ENCODE measurements around the gene MAD1L1.
"Not testable (repeated sequence)": the region's sequence is repeated elsewhere in the genome, so short reads cannot be mapped to it uniquely, and the experiment has no call there.

The MAD1L1 gene

DNA sequence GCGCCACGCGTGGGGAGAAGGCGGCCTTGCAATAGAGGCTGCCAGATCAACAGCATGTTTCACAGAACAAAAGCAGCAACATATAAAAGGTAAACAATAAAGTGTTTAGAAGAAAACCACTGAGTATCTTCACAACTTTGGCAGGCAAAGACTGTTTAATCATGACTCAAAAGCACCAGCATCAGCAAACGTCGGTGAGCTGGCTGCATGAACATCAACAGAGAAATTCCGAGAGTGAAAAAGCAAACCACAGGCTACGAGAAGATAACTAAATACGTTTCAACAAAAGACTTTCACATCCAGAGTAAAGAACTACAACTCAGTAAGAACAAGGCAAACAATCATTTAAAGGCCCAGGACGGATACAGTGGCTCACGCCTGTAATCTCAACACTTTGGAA lies 172.0 kb downstream of the MAD1L1 start:
- TF ChIP-seq, protein P1, sequence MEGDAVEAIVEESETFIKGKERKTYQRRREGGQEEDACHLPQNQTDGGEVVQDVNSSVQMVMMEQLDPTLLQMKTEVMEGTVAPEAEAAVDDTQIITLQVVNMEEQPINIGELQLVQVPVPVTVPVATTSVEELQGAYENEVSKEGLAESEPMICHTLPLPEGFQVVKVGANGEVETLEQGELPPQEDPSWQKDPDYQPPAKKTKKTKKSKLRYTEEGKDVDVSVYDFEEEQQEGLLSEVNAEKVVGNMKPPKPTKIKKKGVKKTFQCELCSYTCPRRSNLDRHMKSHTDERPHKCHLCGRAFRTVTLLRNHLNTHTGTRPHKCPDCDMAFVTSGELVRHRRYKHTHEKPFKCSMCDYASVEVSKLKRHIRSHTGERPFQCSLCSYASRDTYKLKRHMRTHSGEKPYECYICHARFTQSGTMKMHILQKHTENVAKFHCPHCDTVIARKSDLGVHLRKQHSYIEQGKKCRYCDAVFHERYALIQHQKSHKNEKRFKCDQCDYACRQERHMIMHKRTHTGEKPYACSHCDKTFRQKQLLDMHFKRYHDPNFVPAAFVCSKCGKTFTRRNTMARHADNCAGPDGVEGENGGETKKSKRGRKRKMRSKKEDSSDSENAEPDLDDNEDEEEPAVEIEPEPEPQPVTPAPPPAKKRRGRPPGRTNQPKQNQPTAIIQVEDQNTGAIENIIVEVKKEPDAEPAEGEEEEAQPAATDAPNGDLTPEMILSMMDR (conservative IDR thresholded peaks at IDR 0.05; ENCODE audit: low read depth) = no peak
- POLR2A ChIA-PET (ENCODE audit: low non-redundant PET) = no interaction called here

DNA sequence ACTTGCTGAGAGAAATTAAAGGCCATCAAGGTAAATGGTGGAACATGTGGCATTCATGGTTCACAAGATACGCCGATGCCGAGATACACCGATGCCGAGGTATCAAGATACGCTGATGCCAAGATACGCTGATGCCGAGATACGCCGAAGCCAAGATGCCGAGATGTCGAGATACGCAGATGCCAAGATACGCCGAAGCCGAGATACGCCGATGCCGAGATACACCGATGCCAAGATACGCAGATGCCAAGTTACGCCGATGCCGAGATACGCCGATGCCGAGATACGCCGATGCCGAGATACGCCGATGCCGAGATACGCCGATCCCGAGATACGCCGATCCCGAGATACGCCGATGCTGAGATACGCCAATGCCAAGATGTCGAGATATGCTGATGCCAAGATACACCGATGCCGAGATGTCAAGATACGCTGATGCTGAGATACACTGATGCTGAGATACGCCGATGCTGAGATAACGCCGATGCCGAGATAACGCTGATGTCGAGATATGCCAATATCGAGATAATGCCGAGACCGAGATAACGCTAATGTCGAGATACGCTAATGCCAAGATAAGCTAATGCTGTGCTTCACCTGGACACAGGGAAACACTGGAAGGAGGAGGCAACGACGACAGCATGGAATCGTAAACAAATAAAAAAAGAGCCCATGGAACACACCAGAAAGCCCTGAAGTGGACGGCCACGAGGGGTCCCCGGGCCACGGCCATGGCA lies 172.6 kb downstream of the MAD1L1 start:
- TF ChIP-seq, protein P1 (conservative IDR thresholded peaks at IDR 0.05; ENCODE audit: low read depth) = no peak

More for the DNA sequence above, 172.0 kb downstream of the MAD1L1 start:
- CTCF ChIA-PET = no interaction called here
- DNase-seq (ENCODE audit: low spot score) = no peak
- no peak overlapping the region for H3K27ac ChIP-seq

DNA sequence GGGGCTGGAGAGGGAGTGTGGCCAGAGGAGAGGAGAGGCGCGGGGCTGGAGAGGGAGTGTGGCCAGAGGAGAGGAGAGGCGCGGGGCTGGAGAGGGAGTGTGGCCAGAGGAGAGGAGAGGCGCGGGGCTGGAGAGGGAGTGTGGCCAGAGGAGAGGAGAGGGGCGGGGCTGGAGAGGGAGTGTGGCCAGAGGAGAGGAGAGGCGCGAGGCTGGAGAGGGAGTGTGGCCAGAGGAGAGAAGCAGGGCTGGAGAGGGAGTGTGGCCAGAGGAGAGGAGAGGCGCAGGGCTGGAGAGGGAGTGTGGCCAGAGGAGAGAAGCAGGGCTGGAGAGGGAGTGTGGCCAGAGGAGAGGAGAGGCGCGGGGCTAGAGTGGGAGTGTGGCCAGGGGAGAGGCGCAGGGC lies 174.5 kb downstream of the MAD1L1 start:
- CTCF ChIA-PET; H3K27ac ChIP-seq; DNase-seq (ENCODE audit: low spot score); POLR2A ChIA-PET (ENCODE audit: low non-redundant PET): not testable (repeated sequence)

More for the DNA sequence above, 172.6 kb downstream of the MAD1L1 start:
- ChIA-PET CTCF (no interaction called here), POLR2A (ENCODE audit: low non-redundant PET) (no interaction called here)
- DNase-seq (ENCODE audit: low spot score) = no peak
- no peak overlapping the region for H3K27ac ChIP-seq

DNA sequence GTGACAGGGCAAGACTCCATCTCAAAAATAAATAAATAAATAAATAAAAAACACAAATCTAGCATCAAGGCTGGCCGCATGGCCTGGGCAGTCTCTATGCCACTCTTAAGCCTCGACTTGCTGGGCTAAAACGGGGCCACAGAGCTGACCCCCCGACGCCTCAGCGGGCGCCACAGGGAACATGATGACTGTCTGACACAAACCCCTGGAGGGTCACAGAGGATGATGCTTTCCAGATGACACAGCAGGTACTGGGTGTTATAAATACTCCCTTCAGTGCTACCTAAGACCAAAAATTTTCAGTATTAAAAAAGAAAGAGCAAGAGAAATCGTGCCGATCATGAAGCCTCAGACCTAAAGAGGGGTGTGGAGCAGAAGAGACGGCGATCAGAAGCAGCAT lies 176.8 kb downstream of the MAD1L1 start:
- ChIA-PET POLR2A (ENCODE audit: low non-redundant PET) (no interaction called here), CTCF (interaction anchor here (0.6 kb wide), 2 partner anchors 217 to 243 kb away, joined by 3 read pairs; no protein-coding TSS in a partner anchor)
- TF ChIP-seq, protein P1 (conservative IDR thresholded peaks at IDR 0.05; ENCODE audit: low read depth) = no peak
- no peak for DNase-seq (ENCODE audit: low spot score)
- no peak overlapping the region for H3K27ac ChIP-seq

DNA sequence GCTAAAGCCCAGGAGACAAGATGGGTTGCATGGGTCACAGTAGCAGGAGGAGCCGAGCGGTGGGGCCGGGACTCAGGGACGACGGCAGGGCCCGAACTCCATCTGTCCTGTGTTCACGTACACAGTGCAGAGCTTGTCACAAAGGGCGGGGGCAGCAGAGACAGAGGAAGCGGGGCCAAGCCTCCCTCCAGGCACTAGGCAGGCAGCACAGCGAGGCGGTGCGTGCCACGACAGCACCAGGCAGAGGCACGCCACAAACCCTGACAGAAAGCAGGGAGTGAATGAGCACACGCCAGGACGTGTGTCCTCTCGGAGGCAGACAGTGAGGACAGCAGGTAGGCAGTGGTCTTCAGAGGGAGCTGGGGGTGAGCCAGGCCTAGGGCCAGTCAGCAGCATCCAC lies 177.8 kb downstream of the MAD1L1 start:
- H3K27ac ChIP-seq = no peak overlapping the region
- ChIA-PET POLR2A (ENCODE audit: low non-redundant PET) (no interaction called here), CTCF (interaction anchor here (0.5 kb wide), 1 partner anchor 418 kb away, joined by 3 read pairs; no protein-coding TSS in a partner anchor)

DNA sequence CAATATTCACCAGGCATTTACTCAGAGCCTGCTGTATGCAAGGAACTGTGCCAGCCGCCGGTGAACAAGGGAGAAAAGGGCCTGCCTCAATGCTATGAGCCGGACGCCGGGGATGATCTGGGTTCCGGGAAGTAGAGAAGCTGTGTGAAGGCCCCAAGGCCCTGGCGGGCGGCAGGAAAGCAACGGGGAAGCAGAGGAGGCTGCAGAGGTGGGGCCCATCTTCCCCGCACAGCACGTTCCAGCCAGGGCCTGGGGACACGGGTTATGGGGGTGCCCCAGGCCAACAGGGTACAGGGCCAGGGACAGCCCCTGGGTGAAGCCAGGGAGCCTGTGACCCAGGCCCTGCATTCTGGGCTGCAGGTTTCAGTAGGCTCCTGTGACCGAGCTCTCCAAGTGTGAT lies 179.3 kb downstream of the MAD1L1 start:
- ChIA-PET CTCF (no interaction called here), POLR2A (ENCODE audit: low non-redundant PET) (no interaction called here)
- no peak overlapping the region for H3K27ac ChIP-seq
- no peak for DNase-seq (ENCODE audit: low spot score)
- TF ChIP-seq, protein P1 (conservative IDR thresholded peaks at IDR 0.05; ENCODE audit: low read depth) = no peak

More for the DNA sequence above, 177.8 kb downstream of the MAD1L1 start:
- no peak for DNase-seq (ENCODE audit: low spot score)
- TF ChIP-seq, protein P1 (conservative IDR thresholded peaks at IDR 0.05; ENCODE audit: low read depth) = no peak

DNA sequence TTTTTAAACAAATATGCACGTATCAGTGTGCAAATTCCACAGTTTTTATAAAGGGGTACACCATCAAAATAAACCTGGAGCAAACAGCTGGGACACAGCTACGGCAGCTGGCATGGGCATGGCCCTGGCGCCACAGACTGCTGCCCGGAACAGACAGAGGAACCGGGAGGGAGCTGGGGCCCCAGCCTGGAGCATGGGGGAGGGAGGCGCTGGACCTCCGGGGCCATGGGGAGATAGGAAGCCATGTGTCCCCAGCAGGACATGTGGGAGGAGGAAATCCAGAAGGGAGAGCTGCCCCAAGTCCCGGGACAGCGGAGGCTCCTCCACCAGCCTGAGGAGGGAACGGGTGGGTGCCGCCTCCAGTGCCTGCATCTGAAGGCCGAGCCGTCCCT lies 180.1 kb downstream of the MAD1L1 start:
- CTCF ChIA-PET = no interaction called here
- POLR2A ChIA-PET (ENCODE audit: low non-redundant PET) = no interaction called here
- no peak for DNase-seq (ENCODE audit: low spot score)
- TF ChIP-seq, protein P1 (conservative IDR thresholded peaks at IDR 0.05; ENCODE audit: low read depth) = no peak
- H3K27ac ChIP-seq = no peak overlapping the region

Measured in RWPE1 (cell line).